GM23338 (cell line): ENCODE data around the gene C11orf54. TPM values are rescaled to one million over a fixed set of nuclear protein-coding genes. Genes with fewer than 3 reads are reported as not detected.

Experiments used
- ATAC-seq: fragments of 200-7000 bp; cut with Tn5 transposase; 3 replicates; pipeline ENCODE4 v1.9.1; 2020
- DNase-seq: peaks from one replicate; pipeline ENCODE4 v3.0.0-alpha.2; 2015; ENCODE audit warnings: low spot score
- H2AFZ ChIP-seq: fragments of 200-600 bp; sonication (generic); 2 replicates; pipeline ENCODE4 v1.8.0; 2016; ENCODE audit warnings: antibody characterized with exemption, mild to moderate bottlenecking, moderate library complexity
- H3F3A ChIP-seq: fragments of 200-600 bp; sonication (generic); replicated peaks from 2 replicates; pipeline ENCODE4 v1.8.0; 2017; ENCODE audit warnings: antibody characterized with exemption, mixed run types, low read depth
- H3K27ac ChIP-seq: fragments of 200-600 bp; sonication (generic); 2 replicates; pipeline ENCODE4 v1.6.1; 2016; ENCODE audit warnings: low read depth
- H3K27me3 ChIP-seq: fragments of 200-600 bp; sonication (generic); 2 replicates; pipeline ENCODE4 v1.8.0; 2016; ENCODE audit warnings: mild to moderate bottlenecking, mixed run types, moderate library complexity; ENCODE audit not compliant: insufficient read depth
- H3K36me3 ChIP-seq: fragments of 200-600 bp; sonication (generic); 2 replicates; pipeline ENCODE4 v1.8.0; 2016; ENCODE audit warnings: mild to moderate bottlenecking; ENCODE audit not compliant: insufficient read depth
- H3K4me1 ChIP-seq: fragments of 200-600 bp; sonication (generic); 2 replicates; pipeline ENCODE4 v1.8.0; 2016; ENCODE audit warnings: mild to moderate bottlenecking, moderate library complexity; ENCODE audit not compliant: insufficient read depth
- H3K4me2 ChIP-seq: fragments of 200-600 bp; sonication (generic); 2 replicates; pipeline ENCODE4 v1.7.1; 2017; ENCODE audit warnings: mixed run types
- H3K4me3 ChIP-seq: fragments of 200-600 bp; sonication (generic); 2 replicates; pipeline ENCODE4 v1.6.1; 2016; ENCODE audit warnings: mixed run types
- H3K79me2 ChIP-seq: fragments of 200-600 bp; sonication (generic); replicated peaks from 2 replicates; pipeline ENCODE4 v1.8.0; 2017; ENCODE audit warnings: mild to moderate bottlenecking; ENCODE audit not compliant: insufficient read depth
- H3K9me2 ChIP-seq: fragments of 200-600 bp; sonication (generic); 2 replicates; pipeline ENCODE4 v1.8.0; 2017; ENCODE audit not compliant: insufficient read depth
- H4K20me1 ChIP-seq: fragments of 200-600 bp; sonication (generic); replicated peaks from 2 replicates; pipeline ENCODE4 v1.8.0; 2017; ENCODE audit warnings: mild to moderate bottlenecking; ENCODE audit not compliant: insufficient read depth
- H3K27ac Mint-ChIP-seq: 2 replicates; pipeline ENCODE4 v1.8.0; 2020; ENCODE audit warnings: inconsistent platforms, mild to moderate bottlenecking, moderate library complexity, mixed read lengths
- H3K27me3 Mint-ChIP-seq: 3 replicates; pipeline ENCODE4 v1.8.0; 2022; ENCODE audit warnings: low read depth, mild to moderate bottlenecking, moderate library complexity, mixed read lengths, inconsistent platforms; ENCODE audit not compliant: insufficient read depth, poor library complexity
- H3K36me3 Mint-ChIP-seq: 3 replicates; pipeline ENCODE4 v1.8.0; 2021; ENCODE audit warnings: low read depth, mild to moderate bottlenecking, inconsistent platforms, moderate library complexity, mixed read lengths
- H3K4me1 Mint-ChIP-seq: 3 replicates; pipeline ENCODE4 v1.8.0; 2020; ENCODE audit warnings: mild to moderate bottlenecking, inconsistent platforms, mixed read lengths
- H3K4me3 Mint-ChIP-seq: 3 replicates; pipeline ENCODE4 v1.8.0; 2021; ENCODE audit warnings: moderate library complexity, mild to moderate bottlenecking, inconsistent platforms, mixed read lengths
- H3K9me3 Mint-ChIP-seq: 3 replicates; pipeline ENCODE4 v1.8.0; 2020; ENCODE audit warnings: moderate library complexity, mild to moderate bottlenecking, inconsistent platforms, mixed read lengths
- CREB1 ChIP-seq: fragments of 250-450 bp; sonication (Bioruptor Pico); IDR thresholded peaks from 2 replicates; pipeline ENCODE4 v1.5.0; 2020; ENCODE audit warnings: low read depth, mild to moderate bottlenecking, moderate library complexity
- CTCF ChIP-seq, 2 experiments: fragments of 200-600 bp in 1 of 2; sonication (generic) in 1 of 2; conservative IDR thresholded peaks; 2 replicates each; pipeline versions ENCODE4 v1.5.1 to v1.6.1; 2016 to 2017; ENCODE audit warnings: antibody characterized with exemption in 2 of 2, low read depth in 2 of 2, mild to moderate bottlenecking in 2 of 2, moderate library complexity in 1 of 2
- ETS1 ChIP-seq: IDR thresholded peaks from 2 replicates; pipeline ENCODE4 v1.6.1; 2016; ENCODE audit warnings: antibody characterized with exemption
- EZH2 ChIP-seq: fragments of 200-600 bp; sonication (generic); IDR thresholded peaks from one replicate; pipeline ENCODE4 v1.8.0; 2017; ENCODE audit warnings: antibody characterized with exemption, mild to moderate bottlenecking, low read depth; ENCODE audit not compliant: unreplicated experiment
- EZH2phosphoT487 ChIP-seq: fragments of 200-600 bp; sonication (generic); IDR thresholded peaks from one replicate; pipeline ENCODE4 v1.8.1; 2018; ENCODE audit warnings: antibody characterized with exemption; ENCODE audit not compliant: unreplicated experiment
- JUNB ChIP-seq: IDR thresholded peaks from one replicate; pipeline ENCODE4 v1.6.1; 2016; ENCODE audit warnings: antibody characterized with exemption; ENCODE audit not compliant: unreplicated experiment
- NANOG ChIP-seq: IDR thresholded peaks from 2 replicates; pipeline ENCODE4 v1.6.1; 2016; ENCODE audit warnings: antibody characterized with exemption, borderline replicate concordance
- POLR2AphosphoS5 ChIP-seq: IDR thresholded peaks from 2 replicates; pipeline ENCODE4 v1.6.1; 2016; ENCODE audit warnings: antibody characterized with exemption, low read depth
- REST ChIP-seq: IDR thresholded peaks from one replicate; pipeline ENCODE4 v1.6.1; 2018; ENCODE audit warnings: antibody characterized with exemption; ENCODE audit not compliant: unreplicated experiment
- STAT1 ChIP-seq: IDR thresholded peaks from one replicate; pipeline ENCODE4 v1.6.1; 2016; ENCODE audit warnings: antibody characterized with exemption; ENCODE audit not compliant: unreplicated experiment
- ZNF114 ChIP-seq: fragments of 250-450 bp; sonication (Bioruptor Pico); IDR thresholded peaks from 2 replicates; pipeline ENCODE4 v1.5.0; 2020; ENCODE audit warnings: mild to moderate bottlenecking, moderate library complexity
- ZNF331 ChIP-seq: fragments of 250-450 bp; sonication (Bioruptor Pico); IDR thresholded peaks from 2 replicates; pipeline ENCODE4 v1.5.0; 2020; ENCODE audit warnings: low read depth, mild to moderate bottlenecking, moderate library complexity
- polyA plus RNA-seq: library from polyadenylated mRNA; unstranded; fragments of >200 nt; fragmentation: Nextera tagmentation; extraction: Ambion mirVana; gene quantifications from 2 replicates; pipeline ENCODE4 v1.2.1, GENCODE V29; 2016
- total RNA-seq: library from RNA; depleted of rRNA; stranded (reverse); fragments of >200 nt; shearing (Covaris generic); gene quantifications from 2 replicates; pipeline ENCODE4 v1.2.3, GENCODE V29; 2014

The C11orf54 gene
- total and polyA plus RNA-seq, 2 experiments from 2014 or later: 35.8 to 38.8 TPM

GRCh38 chr11:93727985-93728791 lies 13.3 kb upstream of the C11orf54 start:
- peaks cover 80% of the 10 kb centered on the region for H3K36me3 Mint-ChIP-seq
- no peak overlapping the region; the same call in 1 of the 2 replicates for H3K27ac Mint-ChIP-seq
- peak; percentile 31 for ATAC-seq

GRCh38 chr11:93728792-93729128 lies 12.7 kb upstream of the C11orf54 start:
- H3K27ac ChIP-seq: peak overlapping the region; percentile 58
- peaks cover 24% of the 10 kb centered on the region for H4K20me1 ChIP-seq
- Mint-ChIP-seq H3K27me3 (peaks cover 12% of the 10 kb centered on the region), H3K4me1 (no peaks in the 10 kb centered on the region), H3K9me3 (no peaks in the 10 kb centered on the region; the same call in 2 of the 3 replicates), H3K4me3 (no peak overlapping the region), H3K27ac (no peak overlapping the region; the same call in 1 of the 2 replicates), H3K36me3 (peaks cover 86% of the 10 kb centered on the region)
- no peaks in the 10 kb centered on the region for H3K9me2 ChIP-seq
- DNase-seq (no peak), ATAC-seq (peak; percentile 20)
- no peaks in the 10 kb centered on the region for H3K27me3 ChIP-seq
- H3F3A ChIP-seq: peaks cover 58% of the 10 kb centered on the region
- H3K4me2 ChIP-seq: no peak overlapping the region
- H3K4me3 ChIP-seq: no peak overlapping the region
- no peak overlapping the region for H2AFZ ChIP-seq
- H3K79me2 ChIP-seq: no peaks in the 10 kb centered on the region
- H3K4me1 ChIP-seq: no peaks in the 10 kb centered on the region
- H3K36me3 ChIP-seq: peaks cover 51% of the 10 kb centered on the region
- TF ChIP-seq CTCF (conservative IDR thresholded peaks at IDR 0.05; ENCODE audit: low read depth in 2 of 2) (no peak), EZH2phosphoT487 (no peak), STAT1 (no peak), EZH2 (no peak), NANOG (no peak), JUNB (no peak), CREB1 (CRISPR knock-in tag) (no peak), ZNF114 (CRISPR knock-in tag) (no peak), ETS1 (no peak), ZNF331 (CRISPR knock-in tag) (no peak), POLR2AphosphoS5 (no peak)

More at GRCh38 chr11:93727985-93728791, 13.3 kb upstream of the C11orf54 start:
- no peaks in the 10 kb centered on the region for H3K9me2 ChIP-seq
- H3K4me3 ChIP-seq: no peak overlapping the region
- no peaks in the 10 kb centered on the region for H3K4me1 Mint-ChIP-seq
- H3K4me1 ChIP-seq: no peaks in the 10 kb centered on the region
- H3K27me3 ChIP-seq: no peaks in the 10 kb centered on the region
- no peak overlapping the region for H3K4me3 Mint-ChIP-seq
- no peak overlapping the region for H2AFZ ChIP-seq
- H4K20me1 ChIP-seq: peaks cover 21% of the 10 kb centered on the region
- no peaks in the 10 kb centered on the region for H3K79me2 ChIP-seq
- no peak overlapping the region for H3K4me2 ChIP-seq
- H3K27me3 Mint-ChIP-seq: peaks cover 12% of the 10 kb centered on the region
- no peaks in the 10 kb centered on the region; the same call in 2 of the 3 replicates for H3K9me3 Mint-ChIP-seq
- peak overlapping the region; percentile 58 for H3K27ac ChIP-seq
- no peak for DNase-seq
- TF ChIP-seq POLR2AphosphoS5: peak; percentile 28; the same call in 1 of the 2 replicates
- TF ChIP-seq REST: no peak
- TF ChIP-seq CREB1 (CRISPR knock-in tag): no peak
- H3K36me3 ChIP-seq: peaks cover 49% of the 10 kb centered on the region
- H3F3A ChIP-seq: peaks cover 52% of the 10 kb centered on the region
